Heart right ventricle (tissue), 16 donors: Measurements from ENCODE around the gene ZNF823. TPM values are rescaled to one million over a fixed set of nuclear protein-coding genes. Genes with fewer than 3 reads are reported as not detected.

Experiments used
- ATAC-seq, 8 donors: fragments of 200-7000 bp; cut with Tn5 transposase; one replicate each; pipeline ENCODE4 v1.9.1; 2020; ENCODE audit warnings: mild to moderate bottlenecking in 8 of 8, moderate library complexity in 8 of 8, moderate number of reproducible peaks in 1 of 8
- DNase-seq, 2 donors: peaks; one replicate each; pipeline ENCODE4 v3.0.0-alpha.2; 2020
- H3K27ac ChIP-seq, 10 donors: fragments of 200-600 bp; sonication (generic) in 2 of 10; one replicate each; pipeline versions ENCODE4 v1.5.0 to v1.8.0; 2020 to 2022; ENCODE audit warnings: mild to moderate bottlenecking in 3 of 10
- H3K27me3 ChIP-seq, 7 donors: fragments of 200-600 bp; one replicate each; pipeline ENCODE4 v1.8.0; 2021 to 2022; ENCODE audit warnings: mild to moderate bottlenecking in 2 of 7
- H3K36me3 ChIP-seq, 9 donors: fragments of 200-600 bp; sonication (generic) in 1 of 9; one replicate each; pipeline versions ENCODE4 v1.5.0 to v1.8.0; 2020 to 2022; ENCODE audit warnings: mild to moderate bottlenecking in 2 of 9
- H3K4me1 ChIP-seq, 9 donors: fragments of 200-600 bp; sonication (generic) in 1 of 9; one replicate each; pipeline versions ENCODE4 v1.5.0 to v1.8.0; 2020 to 2022; ENCODE audit warnings: mild to moderate bottlenecking in 4 of 9
- H3K4me3 ChIP-seq, 10 donors: fragments of 200-600 bp; sonication (generic) in 2 of 10; one replicate each; pipeline versions ENCODE4 v1.5.0 to v1.8.0; 2020 to 2022; ENCODE audit warnings: mild to moderate bottlenecking in 7 of 10, moderate library complexity in 2 of 10
- H3K9me3 ChIP-seq, 11 donors: fragments of 200-600 bp in 10 of 11; sonication (generic) in 2 of 11; one replicate each; pipeline versions ENCODE4 v1.5.0 to v1.8.0; 2013 to 2022; ENCODE audit warnings: mild to moderate bottlenecking in 2 of 11, control low read depth in 1 of 11, moderate library complexity in 1 of 11
- WGBS, 2 donors: extraction: QIAGEN DNeasy Blood & Tissue Kit; methylation state at CpG; one replicate each; pipeline ENCODE4 v1.1.7; 2013; ENCODE audit warnings: inconsistent platforms in 1 of 2; 5-methylcytosine and 5-hydroxymethylcytosine counted together
- intact Hi-C, 10 donors: fragments of 100-400 bp; cut with DNase I; formaldehyde crosslinking; loops; one replicate each; pipeline versions ENCODE4 v1.11.1 to v1.14.2; 2022
- polyA plus RNA-seq, 2 donors: library from polyadenylated mRNA; stranded (reverse); fragments of 200-250 nt; gene quantifications; one replicate each; pipeline ENCODE4 v1.2.3, GENCODE V29; 2013
- total RNA-seq, 10 donors: library from RNA; stranded (reverse); fragmentation: NEBNext Ultra II Directional in 3 of 10; extraction: Animal tissue kit (Norgen Biotek cat#: 25700) in 3 of 10; gene quantifications; one replicate each; pipeline versions ENCODE4 v1.2.1 to v1.2.4, GENCODE V29; 2021 to 2023
- TF ChIP-seq, protein P1 (sequence below), 9 donors: fragments of 200-600 bp; sonication (generic) in 2 of 9; IDR thresholded peaks; one replicate each; pipeline versions ENCODE4 v1.5.0 to v1.8.0; 2021 to 2022; ENCODE audit warnings: antibody characterized with exemption in 9 of 9, mild to moderate bottlenecking in 5 of 9, moderate library complexity in 1 of 9
- donor health status: Arrhythmogenic right ventricular cardiomyopathy.
- donor health status: ischemic (EF 13 %, LVEDD 7.1; RV severe dilation, severe dysfunction).
- donor health status: healthy with polysubstance abuse.
- donor health status: DM: no; HTN: yes; CAD: no.
- donor health status: DM: no; HTN: no; CAD: no.
- donor health status: ischemic (EF 25% LVEDD 6.9; RV normal size, moderate dysfunction).
- donor health status: ischemic (EF 25% LVEDD 5.7; RV mildly dilated, moderate dysfunction).
- donor health status: healthy.
- donor health status: DM: yes; HTN: yes; CAD: no.
- donor health status: Ischemic cardiomyopathy.
- donor health status: ischemic (EF 35%, LVEDD 5.7; RV mildly dilated, moderate dysfunction).
- donor health status: nonischemic (EF 11% LVEDD 7.7; RV severe dilation, severe dysfunction).
- donor health status: DM: yes; HTN: yes; CAD: no.
- donor health status: PGD.
- donor health status: ischemic (EF 29% LVEDD 5.4; RV normal size, mild dysfunction).
- donor health status: nonischemic (EF 23%, LVEDD 6.1; RV moderate dilation, normal function).

The ZNF823 gene
- total and polyA plus RNA-seq, 12 donors: 2.0 to 5.7 (median 3.3) TPM

DNA sequence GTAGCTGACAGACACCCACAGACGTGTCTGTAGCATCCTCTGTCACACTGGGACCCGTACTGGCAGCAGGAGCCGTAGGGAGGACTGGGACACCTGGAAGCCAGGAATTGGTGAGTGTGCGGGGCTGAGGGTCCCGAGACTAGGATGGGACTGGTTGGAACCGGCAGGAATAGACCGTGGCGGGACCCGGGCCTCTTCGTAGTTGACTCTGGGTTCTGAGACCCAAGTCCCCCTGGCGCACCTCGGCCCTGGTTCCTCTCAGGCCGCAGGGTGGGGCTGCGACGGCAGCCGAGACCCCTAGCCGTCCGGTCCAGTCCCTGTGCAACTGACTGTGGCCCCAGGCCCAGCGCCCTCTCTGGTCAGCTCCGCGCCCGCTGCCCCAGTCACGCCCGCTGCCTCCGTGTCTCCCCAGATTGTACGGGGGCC, 64.7 kb downstream of the ZNF823 start:
- DNase-seq (no peak), ATAC-seq (peak in 7 of 8 donors; percentile 36 to 67 (median 46))
- Histone ChIP-seq H3K27me3 (peaks cover 0 to 19% (median 0%) of the 10 kb centered on the region in 7 donors), H3K9me3 (peaks cover 0 to 14% (median 0%) of the 10 kb centered on the region in 11 donors), H3K4me1 (peaks cover 0 to 14% (median 8%) of the 10 kb centered on the region in 9 donors), H3K36me3 (no peaks in the 10 kb centered on the region), H3K27ac (peak overlapping the region in 6 of 10 donors; percentile 2 to 54 (median 18)), H3K4me3 (peak overlapping the region; percentile 36 to 73 (median 59))
- TF ChIP-seq, protein P1, sequence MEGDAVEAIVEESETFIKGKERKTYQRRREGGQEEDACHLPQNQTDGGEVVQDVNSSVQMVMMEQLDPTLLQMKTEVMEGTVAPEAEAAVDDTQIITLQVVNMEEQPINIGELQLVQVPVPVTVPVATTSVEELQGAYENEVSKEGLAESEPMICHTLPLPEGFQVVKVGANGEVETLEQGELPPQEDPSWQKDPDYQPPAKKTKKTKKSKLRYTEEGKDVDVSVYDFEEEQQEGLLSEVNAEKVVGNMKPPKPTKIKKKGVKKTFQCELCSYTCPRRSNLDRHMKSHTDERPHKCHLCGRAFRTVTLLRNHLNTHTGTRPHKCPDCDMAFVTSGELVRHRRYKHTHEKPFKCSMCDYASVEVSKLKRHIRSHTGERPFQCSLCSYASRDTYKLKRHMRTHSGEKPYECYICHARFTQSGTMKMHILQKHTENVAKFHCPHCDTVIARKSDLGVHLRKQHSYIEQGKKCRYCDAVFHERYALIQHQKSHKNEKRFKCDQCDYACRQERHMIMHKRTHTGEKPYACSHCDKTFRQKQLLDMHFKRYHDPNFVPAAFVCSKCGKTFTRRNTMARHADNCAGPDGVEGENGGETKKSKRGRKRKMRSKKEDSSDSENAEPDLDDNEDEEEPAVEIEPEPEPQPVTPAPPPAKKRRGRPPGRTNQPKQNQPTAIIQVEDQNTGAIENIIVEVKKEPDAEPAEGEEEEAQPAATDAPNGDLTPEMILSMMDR (IDR thresholded peaks at IDR 0.05): no peak
- 14 to 15% methylated on average over 26 of the region's 26 CpGs for WGBS, 2 donors
- intact Hi-C loops: loop anchor here in 3 of 10 donors (5.0 to 10.0 kb wide), 2 partner anchors 111 to 113 kb away; no protein-coding TSS in a partner anchor

GRCh38 chr19:11673608-11674041, 65.1 kb downstream of the ZNF823 start:
- intact Hi-C loops: loop anchor here in 4 of 10 donors (2.0 to 10.0 kb wide), 3 partner anchors 111 to 114 kb away; no protein-coding TSS in a partner anchor
- H3K4me3 ChIP-seq: peak overlapping the region; percentile 36 to 73 (median 59)
- peak overlapping the region in 7 of 10 donors; percentile 2 to 54 (median 30) for H3K27ac ChIP-seq
- H3K9me3 ChIP-seq: peaks cover 0 to 11% (median 0%) of the 10 kb centered on the region in 11 donors
- peaks cover 0 to 19% (median 0%) of the 10 kb centered on the region in 7 donors for H3K27me3 ChIP-seq
- H3K36me3 ChIP-seq: no peaks in the 10 kb centered on the region
- ATAC-seq: peak; percentile 84 to 97 (median 94)
- peak; percentile 73 to 83 for DNase-seq
- 0 to 3% methylated on average over 14 of the region's 14 CpGs for WGBS, 2 donors
- TF ChIP-seq, protein P1 (IDR thresholded peaks at IDR 0.05): peak; percentile 56 to 94 (median 81)
- H3K4me1 ChIP-seq: peaks cover 0 to 14% (median 8%) of the 10 kb centered on the region in 9 donors

Other genes starting within 250 kb of the ZNF823 start
- gene ZNF653, start 233.1 kb downstream of the ZNF823 start, total RNA-seq: 1 to 10 TPM; 2.3 to 6.2 (median 4.0) TPM
- 1 to 10 TPM; 5.9 to 7.8 TPM for gene ZNF653, start 233.1 kb downstream of the ZNF823 start, polyA plus RNA-seq
- 100 to 1,000 TPM in 9 of 10 donors, 10 to 100 TPM in 1; 86.8 to 162 (median 131) TPM for gene ECSIT, start 209.8 kb downstream of the ZNF823 start, total RNA-seq
- gene ECSIT, start 209.8 kb downstream of the ZNF823 start, polyA plus RNA-seq: 100 to 1,000 TPM; 164 to 226 TPM
- 100 to 1,000 TPM in 7 of 10 donors, 10 to 100 TPM in 3; 63.4 to 267 (median 163) TPM for gene CNN1, start 200.1 kb downstream of the ZNF823 start, total RNA-seq
- 100 to 1,000 TPM; 114 to 678 TPM for gene CNN1, start 200.1 kb downstream of the ZNF823 start, polyA plus RNA-seq
- 10 to 100 TPM; 24.9 to 37.5 (median 30.9) TPM for gene ELOF1, start 179.7 kb downstream of the ZNF823 start, total RNA-seq
- gene ELOF1, start 179.7 kb downstream of the ZNF823 start, polyA plus RNA-seq: 10 to 100 TPM; 52.2 to 91.0 TPM
- 10 to 100 TPM in 1 of 10 donors, 1 to 10 TPM in 7, under 1 TPM in 2; 0.80 to 22.7 (median 2.0) TPM for gene ACP5, start 161.3 kb downstream of the ZNF823 start, total RNA-seq
- 1 to 10 TPM; 1.9 to 4.0 TPM for gene ACP5, start 161.3 kb downstream of the ZNF823 start, polyA plus RNA-seq
- gene ZNF627, start 141.5 kb downstream of the ZNF823 start, total RNA-seq: 1 to 10 TPM; 5.3 to 9.8 (median 6.7) TPM
- gene ZNF627, start 141.5 kb downstream of the ZNF823 start, polyA plus RNA-seq: 1 to 10 TPM; 3.6 to 4.1 TPM
- gene ZNF441, start 28.1 kb upstream of the ZNF823 start, total RNA-seq: 1 to 10 TPM; 2.8 to 7.0 (median 5.2) TPM
- gene ZNF441, start 28.1 kb upstream of the ZNF823 start, polyA plus RNA-seq: 1 to 10 TPM; 1.7 to 5.6 TPM
- gene ZNF491, start 59.6 kb upstream of the ZNF823 start, total RNA-seq: 1 to 10 TPM; 1.4 to 5.1 (median 2.6) TPM
- 1 to 10 TPM in 1 of 2 donors, under 1 TPM in 1; 0.67 to 4.0 TPM for gene ZNF491, start 59.6 kb upstream of the ZNF823 start, polyA plus RNA-seq
- 1 to 10 TPM; 2.9 to 5.5 (median 4.3) TPM for gene ZNF440, start 75.3 kb upstream of the ZNF823 start, total RNA-seq
- 1 to 10 TPM; 1.6 to 9.5 TPM for gene ZNF440, start 75.3 kb upstream of the ZNF823 start, polyA plus RNA-seq
- 1 to 10 TPM; 2.5 to 4.9 (median 3.9) TPM for gene ZNF439, start 109.8 kb upstream of the ZNF823 start, total RNA-seq
- 10 to 100 TPM in 1 of 2 donors, 1 to 10 TPM in 1; 2.6 to 15.4 TPM for gene ZNF439, start 109.8 kb upstream of the ZNF823 start, polyA plus RNA-seq
- gene ZNF69, start 148.8 kb upstream of the ZNF823 start, total RNA-seq: 1 to 10 TPM; 1.6 to 5.1 (median 4.3) TPM
- gene ZNF69, start 148.8 kb upstream of the ZNF823 start, polyA plus RNA-seq: 1 to 10 TPM; 2.1 to 6.5 TPM
- 1 to 10 TPM; 2.8 to 5.0 (median 4.4) TPM for gene ZNF700, start 186.2 kb upstream of the ZNF823 start, total RNA-seq
- gene ZNF700, start 186.2 kb upstream of the ZNF823 start, polyA plus RNA-seq: 10 to 100 TPM in 1 of 2 donors, 1 to 10 TPM in 1; 2.4 to 11.3 TPM
- gene ZNF763, start 226.1 kb upstream of the ZNF823 start, total RNA-seq: 1 to 10 TPM; 1.7 to 7.1 (median 4.8) TPM
- 10 to 100 TPM in 1 of 2 donors, under 1 TPM in 1; 0.87 to 11.0 TPM for gene ZNF763, start 226.1 kb upstream of the ZNF823 start, polyA plus RNA-seq